GM23338 (cell line): Measurements from ENCODE around the gene IMMP2L.

ENCODE experiments used
- CREB1 ChIP-seq: fragments of 250-450 bp; sonication (Bioruptor Pico); IDR thresholded peaks from 2 replicates; pipeline ENCODE4 v1.5.0; 2020; ENCODE audit warnings: low read depth, mild to moderate bottlenecking, moderate library complexity
- EZH2 ChIP-seq: fragments of 200-600 bp; sonication (generic); IDR thresholded peaks from one replicate; pipeline ENCODE4 v1.8.0; 2017; ENCODE audit warnings: antibody characterized with exemption, mild to moderate bottlenecking, low read depth; ENCODE audit not compliant: unreplicated experiment
- JUNB ChIP-seq: IDR thresholded peaks from one replicate; pipeline ENCODE4 v1.6.1; 2016; ENCODE audit warnings: antibody characterized with exemption; ENCODE audit not compliant: unreplicated experiment
- POLR2AphosphoS5 ChIP-seq: IDR thresholded peaks from 2 replicates; pipeline ENCODE4 v1.6.1; 2016; ENCODE audit warnings: antibody characterized with exemption, low read depth
- ZNF114 ChIP-seq: fragments of 250-450 bp; sonication (Bioruptor Pico); IDR thresholded peaks from 2 replicates; pipeline ENCODE4 v1.5.0; 2020; ENCODE audit warnings: mild to moderate bottlenecking, moderate library complexity
- TF ChIP-seq, protein P1 (sequence below), 2 experiments: fragments of 200-600 bp in 1 of 2; sonication (generic) in 1 of 2; conservative IDR thresholded peaks; 2 replicates each; pipeline versions ENCODE4 v1.5.1 to v1.6.1; 2016 to 2017; ENCODE audit warnings: antibody characterized with exemption in 2 of 2, low read depth in 2 of 2, mild to moderate bottlenecking in 2 of 2, moderate library complexity in 1 of 2

DNA sequence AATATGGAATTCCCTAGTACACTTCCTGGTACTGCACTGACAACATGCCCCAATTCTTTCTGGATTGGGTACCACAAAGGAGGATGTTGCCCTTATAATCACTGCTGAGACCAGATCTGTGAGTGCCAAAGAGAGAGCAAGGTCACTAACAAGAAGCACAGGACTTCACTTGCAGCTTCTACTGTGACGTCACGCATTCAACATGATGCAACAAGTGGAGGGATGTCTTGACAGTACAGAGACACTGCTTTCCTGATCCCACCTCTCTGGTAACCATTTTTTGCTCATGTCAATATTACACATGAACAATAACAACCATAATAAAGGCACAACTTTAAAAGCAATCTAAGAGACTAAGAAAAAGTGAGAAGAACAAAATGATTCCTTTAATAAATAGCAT is 885.5 kb downstream of the IMMP2L start:
- TF ChIP-seq EZH2 (no peak), POLR2AphosphoS5 (no peak), CREB1 (CRISPR knock-in tag) (no peak), JUNB (no peak), ZNF114 (CRISPR knock-in tag) (no peak)
- TF ChIP-seq, protein P1, sequence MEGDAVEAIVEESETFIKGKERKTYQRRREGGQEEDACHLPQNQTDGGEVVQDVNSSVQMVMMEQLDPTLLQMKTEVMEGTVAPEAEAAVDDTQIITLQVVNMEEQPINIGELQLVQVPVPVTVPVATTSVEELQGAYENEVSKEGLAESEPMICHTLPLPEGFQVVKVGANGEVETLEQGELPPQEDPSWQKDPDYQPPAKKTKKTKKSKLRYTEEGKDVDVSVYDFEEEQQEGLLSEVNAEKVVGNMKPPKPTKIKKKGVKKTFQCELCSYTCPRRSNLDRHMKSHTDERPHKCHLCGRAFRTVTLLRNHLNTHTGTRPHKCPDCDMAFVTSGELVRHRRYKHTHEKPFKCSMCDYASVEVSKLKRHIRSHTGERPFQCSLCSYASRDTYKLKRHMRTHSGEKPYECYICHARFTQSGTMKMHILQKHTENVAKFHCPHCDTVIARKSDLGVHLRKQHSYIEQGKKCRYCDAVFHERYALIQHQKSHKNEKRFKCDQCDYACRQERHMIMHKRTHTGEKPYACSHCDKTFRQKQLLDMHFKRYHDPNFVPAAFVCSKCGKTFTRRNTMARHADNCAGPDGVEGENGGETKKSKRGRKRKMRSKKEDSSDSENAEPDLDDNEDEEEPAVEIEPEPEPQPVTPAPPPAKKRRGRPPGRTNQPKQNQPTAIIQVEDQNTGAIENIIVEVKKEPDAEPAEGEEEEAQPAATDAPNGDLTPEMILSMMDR (conservative IDR thresholded peaks at IDR 0.05; ENCODE audit: low read depth in 2 of 2), result no peak
